Measurements from ENCODE around the gene IRAK2.

DNA sequence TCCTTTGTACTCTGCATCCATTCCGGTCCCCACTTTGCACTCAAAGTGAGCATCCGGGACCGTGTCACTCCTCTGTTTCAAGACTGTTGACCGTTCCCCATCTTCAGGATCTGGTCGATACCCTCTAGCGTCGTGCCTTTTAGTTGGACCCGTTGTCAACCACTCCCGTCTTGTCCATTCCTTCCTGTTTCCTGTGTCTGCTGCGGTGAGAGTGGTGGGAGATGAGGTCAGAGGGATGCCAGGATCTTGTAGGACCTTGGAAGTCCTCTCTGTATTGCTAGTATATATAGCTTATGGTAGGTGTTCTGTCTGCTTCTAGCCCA lies 48.6 kb upstream of the IRAK2 start:
- TF ChIP-seq, protein P1, sequence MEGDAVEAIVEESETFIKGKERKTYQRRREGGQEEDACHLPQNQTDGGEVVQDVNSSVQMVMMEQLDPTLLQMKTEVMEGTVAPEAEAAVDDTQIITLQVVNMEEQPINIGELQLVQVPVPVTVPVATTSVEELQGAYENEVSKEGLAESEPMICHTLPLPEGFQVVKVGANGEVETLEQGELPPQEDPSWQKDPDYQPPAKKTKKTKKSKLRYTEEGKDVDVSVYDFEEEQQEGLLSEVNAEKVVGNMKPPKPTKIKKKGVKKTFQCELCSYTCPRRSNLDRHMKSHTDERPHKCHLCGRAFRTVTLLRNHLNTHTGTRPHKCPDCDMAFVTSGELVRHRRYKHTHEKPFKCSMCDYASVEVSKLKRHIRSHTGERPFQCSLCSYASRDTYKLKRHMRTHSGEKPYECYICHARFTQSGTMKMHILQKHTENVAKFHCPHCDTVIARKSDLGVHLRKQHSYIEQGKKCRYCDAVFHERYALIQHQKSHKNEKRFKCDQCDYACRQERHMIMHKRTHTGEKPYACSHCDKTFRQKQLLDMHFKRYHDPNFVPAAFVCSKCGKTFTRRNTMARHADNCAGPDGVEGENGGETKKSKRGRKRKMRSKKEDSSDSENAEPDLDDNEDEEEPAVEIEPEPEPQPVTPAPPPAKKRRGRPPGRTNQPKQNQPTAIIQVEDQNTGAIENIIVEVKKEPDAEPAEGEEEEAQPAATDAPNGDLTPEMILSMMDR (IDR thresholded peaks at IDR 0.05; ENCODE audit: borderline replicate concordance, extremely low read depth, low read length, poor library complexity, severe bottlenecking), result no peak
- no peak for TF ChIP-seq EZH2 (IDR thresholded peaks at IDR 0.05; ENCODE audit: borderline replicate concordance, low read depth, low read length, severe bottlenecking)

Data from DND-41 (cell line).